ENCODE results near the gene ERC2. TPM values are rescaled to one million over a fixed set of nuclear protein-coding genes. Genes with fewer than 3 reads are reported as not detected.

ERC2 gene
- total and polyA plus RNA-seq, 2 of the 8 experiments (the other 6 are each of a cell fraction or from before 2014, with no cell fraction given) = 16.4 to 22.8 TPM

- no peak overlapping the region for H3K4ac ChIP-seq (replicated peaks; ENCODE audit: insufficient read length, low read depth, low read length)
- H4K20me1 ChIP-seq (replicated peaks in 1 of 2; ENCODE audit: control insufficient read depth in 1 of 2, insufficient read depth in 2 of 2, low read length in 2 of 2) = no peaks in the 10 kb centered on the region
- H2BK120ac ChIP-seq (replicated peaks; ENCODE audit: low read depth, low read length) = no peak overlapping the region
- no peak for FAIRE-seq
- H3K27ac ChIP-seq (ENCODE audit: low read depth, low read length) = no peak overlapping the region
- no peak overlapping the region for H3K9ac ChIP-seq (replicated peaks in 1 of 4; ENCODE audit: extremely low read depth in 1 of 4, low read depth in 3 of 4, low read length in 3 of 4)
- H3K9me3 ChIP-seq (ENCODE audit: insufficient read depth in 2 of 2, low read depth in 1 of 2, low read length in 1 of 2) = no peaks in the 10 kb centered on the region
- no peak overlapping the region for H3K4me3 ChIP-seq (ENCODE audit: extremely low read depth in 1 of 4, insufficient read depth in 2 of 4, low read depth in 3 of 4, low read length in 4 of 4)
- no peak overlapping the region for H2BK5ac ChIP-seq (ENCODE audit: low read depth, low read length)
- no peak for TF ChIP-seq HDAC2 (IDR thresholded peaks at IDR 0.05; ENCODE audit: borderline replicate concordance in 1 of 2, low read depth in 2 of 2, low read length in 2 of 2)
- DNase-seq (ENCODE audit: low read depth in 1 of 2, low spot score in 2 of 2) = no peak
- 88% methylated on average over 5 of the region's 5 CpGs; no CpG with 5 or more reads in 1 of the 2 experiments for WGBS, 2 experiments (ENCODE audit: extremely low coverage in 1 of 2, insufficient coverage in 1 of 2, insufficient read length in 1 of 2, insufficient replicate concordance in 2 of 2, low coverage in 1 of 2, low lambda C conversion rate in 2 of 2, missing lambda C conversion rate in 1 of 2)
- no peaks in the 10 kb centered on the region for H3K23me2 ChIP-seq (ENCODE audit: low read depth, low read length)
- H2AFZ ChIP-seq (ENCODE audit: low read length) = no peak overlapping the region
- no peak overlapping the region for H4K91ac ChIP-seq (replicated peaks; ENCODE audit: insufficient read length, low read length)
- ChIA-PET CTCF (ENCODE audit: partially characterized antibody) (interaction anchor here (0.7 kb wide), 1 partner anchor 263 kb away, joined by 3 read pairs; no protein-coding TSS in a partner anchor), POLR2A (ENCODE audit: partially characterized antibody) (no interaction called here)
- no peaks in the 10 kb centered on the region for H3K36me3 ChIP-seq (ENCODE audit: control insufficient read depth in 2 of 4, insufficient read depth in 4 of 4, low read length in 3 of 4)
- no peak overlapping the region for H3K4me2 ChIP-seq (ENCODE audit: insufficient read depth in 1 of 2, low read depth in 2 of 2, low read length in 2 of 2)
- no peak overlapping the region for H4K5ac ChIP-seq (ENCODE audit: insufficient read length, low read depth, low read length)
- no peak overlapping the region for H2BK20ac ChIP-seq (ENCODE audit: low read length)
- H3K79me1 ChIP-seq (ENCODE audit: low read depth, low read length) = no peaks in the 10 kb centered on the region
- H3K14ac ChIP-seq (ENCODE audit: insufficient read length) = no peak overlapping the region
- no peak overlapping the region for H2BK15ac ChIP-seq (ENCODE audit: low read length)
- no peaks in the 10 kb centered on the region for H3K79me2 ChIP-seq (ENCODE audit: control insufficient read depth in 1 of 2, insufficient read depth in 2 of 2, low read length in 2 of 2)
- H3K4me1 ChIP-seq (replicated peaks in 1 of 4; ENCODE audit: control insufficient read depth in 3 of 4, insufficient read depth in 4 of 4, low read length in 3 of 4) = no peaks in the 10 kb centered on the region
- no peak overlapping the region for H2AK5ac ChIP-seq (ENCODE audit: low read depth, low read length)
- H3K18ac ChIP-seq (ENCODE audit: extremely low read depth, low read length) = no peak overlapping the region
- H3K27me3 ChIP-seq (replicated peaks in 1 of 4; ENCODE audit: control insufficient read depth in 3 of 4, extremely low read depth in 1 of 4, insufficient read depth in 3 of 4, low read length in 3 of 4) = no peaks in the 10 kb centered on the region
- H2BK12ac ChIP-seq (ENCODE audit: low read depth, low read length) = no peak overlapping the region
- no peak overlapping the region for H4K8ac ChIP-seq (ENCODE audit: extremely low read depth, insufficient read depth, low read length)
- H3K23ac ChIP-seq (ENCODE audit: insufficient read length) = no peak overlapping the region
- no peak overlapping the region for H3K56ac ChIP-seq (replicated peaks; ENCODE audit: insufficient read length, low read depth, low read length)
Observed at GRCh38 chr3:55500555-55501330, 967.5 kb downstream of the ERC2 start.

Measured in H1 (cell line).